K562 (cell line): ENCODE measurements around the gene NMB. TPM values are rescaled to one million over a fixed set of nuclear protein-coding genes. Genes with fewer than 3 reads are reported as not detected.

ENCODE experiments used
- E2F3 ChIP-seq: fragments of 250-450 bp; sonication (Bioruptor Pico); IDR thresholded peaks from 2 replicates; pipeline ENCODE4 v1.4.0; 2020; ENCODE audit warnings: mild to moderate bottlenecking
- ETV1 ChIP-seq: fragments of 450-650 bp; conservative IDR thresholded peaks from 2 replicates; pipeline ENCODE4 v1.6.1; 2016; ENCODE audit warnings: missing genetic modification characterization, control low read depth, low read depth, missing compliant biosample characterization
- KDM5B ChIP-seq: fragments of 200-600 bp; sonication (generic); IDR thresholded peaks from 2 replicates; pipeline ENCODE4 v1.6.1; 2012; ENCODE audit warnings: low read depth, mild to moderate bottlenecking, moderate library complexity, low read length, control low read depth, inconsistent platforms; ENCODE audit not compliant: insufficient replicate concordance
- MTA3 ChIP-seq: fragments of 450-650 bp; formaldehyde crosslinking; IDR thresholded peaks from 2 replicates; pipeline ENCODE4 v1.6.1; 2017; ENCODE audit warnings: mild to moderate bottlenecking, borderline replicate concordance
- POLR2G ChIP-seq: fragments of 200-400 bp; formaldehyde crosslinking; IDR thresholded peaks from 2 replicates; pipeline ENCODE4 v1.6.1; 2017; ENCODE audit warnings: low read depth, mild to moderate bottlenecking, antibody characterized with exemption, low read length, moderate library complexity
- TGIF2 ChIP-seq: sonication (generic); formaldehyde crosslinking; IDR thresholded peaks from 2 replicates; pipeline ENCODE4 v1.8.1; 2022; ENCODE audit warnings: mild to moderate bottlenecking, missing genetic modification reagents, moderate library complexity
- ZNF263 ChIP-seq: sonication (generic); formaldehyde crosslinking; IDR thresholded peaks from 2 replicates; pipeline ENCODE4 v1.8.0; 2022; ENCODE audit warnings: mild to moderate bottlenecking, missing genetic modification reagents, borderline replicate concordance
- polyA plus RNA-seq, 8 experiments: library from polyadenylated mRNA; depleted of rRNA in 4 of 8; stranded (reverse) in 5 of 8; unstranded in 3 of 8; fragments of >200 nt; fragmentation: Nextera tagmentation in 2 of 8; fragmentation: Illumina TruSeq in 1 of 8; extraction: Ambion mirVana in 2 of 8; extraction: Trizol in 1 of 8; gene quantifications; 2 replicates each; pipeline versions ENCODE4 v1.2.1 to v1.2.3, GENCODE V29; 2011 to 2014; ENCODE audit warnings: inconsistent platforms in 1 of 8, missing spikeins in 1 of 8
- total RNA-seq, 7 experiments: library from RNA; depleted of rRNA in 6 of 7; stranded (reverse); fragments of >200 nt in 6 of 7; fragmentation: Illumina TruSeq in 2 of 7; extraction: Trizol in 2 of 7; gene quantifications; 2 replicates each; pipeline versions ENCODE4 v1.2.1 to v1.2.3, GENCODE V29; 2011 to 2021; ENCODE audit warnings: low replicate concordance in 1 of 7
- TF ChIP-seq, protein P1 (sequence below), 2 experiments: fragments of 450-650 bp in 1 of 2; sonication (generic) in 1 of 2; formaldehyde crosslinking in 1 of 2; IDR thresholded peaks; 2 replicates each; pipeline versions ENCODE4 v1.7.1 to v1.9.0; 2016 to 2022; ENCODE audit warnings: inconsistent platforms in 1 of 2, mild to moderate bottlenecking in 1 of 2, missing genetic modification reagents in 1 of 2
- TF ChIP-seq, protein P2 (sequence below): fragments of 450-650 bp; IDR thresholded peaks from 2 replicates; pipeline ENCODE4 v1.7.1; 2018; ENCODE audit warnings: mild to moderate bottlenecking, low read depth; ENCODE audit not compliant: partially characterized antibody

The NMB gene
- total and polyA plus RNA-seq, 9 of the 15 experiments (the other 6 are each of a cell fraction or from before 2014, with no cell fraction given), result 0.06 to 0.16 (median 0.09) TPM; not detected in 5

GRCh38 chr15:84653910-84654688 is 3.9 kb downstream of the NMB start, which contains the start of gene WDR73 (continued):
- TF ChIP-seq, protein P1, sequence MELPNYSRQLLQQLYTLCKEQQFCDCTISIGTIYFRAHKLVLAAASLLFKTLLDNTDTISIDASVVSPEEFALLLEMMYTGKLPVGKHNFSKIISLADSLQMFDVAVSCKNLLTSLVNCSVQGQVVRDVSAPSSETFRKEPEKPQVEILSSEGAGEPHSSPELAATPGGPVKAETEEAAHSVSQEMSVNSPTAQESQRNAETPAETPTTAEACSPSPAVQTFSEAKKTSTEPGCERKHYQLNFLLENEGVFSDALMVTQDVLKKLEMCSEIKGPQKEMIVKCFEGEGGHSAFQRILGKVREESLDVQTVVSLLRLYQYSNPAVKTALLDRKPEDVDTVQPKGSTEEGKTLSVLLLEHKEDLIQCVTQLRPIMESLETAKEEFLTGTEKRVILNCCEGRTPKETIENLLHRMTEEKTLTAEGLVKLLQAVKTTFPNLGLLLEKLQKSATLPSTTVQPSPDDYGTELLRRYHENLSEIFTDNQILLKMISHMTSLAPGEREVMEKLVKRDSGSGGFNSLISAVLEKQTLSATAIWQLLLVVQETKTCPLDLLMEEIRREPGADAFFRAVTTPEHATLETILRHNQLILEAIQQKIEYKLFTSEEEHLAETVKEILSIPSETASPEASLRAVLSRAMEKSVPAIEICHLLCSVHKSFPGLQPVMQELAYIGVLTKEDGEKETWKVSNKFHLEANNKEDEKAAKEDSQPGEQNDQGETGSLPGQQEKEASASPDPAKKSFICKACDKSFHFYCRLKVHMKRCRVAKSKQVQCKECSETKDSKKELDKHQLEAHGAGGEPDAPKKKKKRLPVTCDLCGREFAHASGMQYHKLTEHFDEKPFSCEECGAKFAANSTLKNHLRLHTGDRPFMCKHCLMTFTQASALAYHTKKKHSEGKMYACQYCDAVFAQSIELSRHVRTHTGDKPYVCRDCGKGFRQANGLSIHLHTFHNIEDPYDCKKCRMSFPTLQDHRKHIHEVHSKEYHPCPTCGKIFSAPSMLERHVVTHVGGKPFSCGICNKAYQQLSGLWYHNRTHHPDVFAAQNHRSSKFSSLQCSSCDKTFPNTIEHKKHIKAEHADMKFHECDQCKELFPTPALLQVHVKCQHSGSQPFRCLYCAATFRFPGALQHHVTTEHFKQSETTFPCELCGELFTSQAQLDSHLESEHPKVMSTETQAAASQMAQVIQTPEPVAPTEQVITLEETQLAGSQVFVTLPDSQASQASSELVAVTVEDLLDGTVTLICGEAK (IDR thresholded peaks at IDR 0.05), result peak; percentile 95
- TF ChIP-seq, protein P1 (CRISPR knock-in tag; IDR thresholded peaks at IDR 0.05), result no peak
- TF ChIP-seq ZNF263 (CRISPR knock-in tag) (no peak), TGIF2 (CRISPR knock-in tag) (no peak), MTA3 (no peak; the same call in 1 of the 2 replicates), ETV1 (tag) (peak; percentile 69), KDM5B (peak; percentile 32), POLR2G (peak; percentile 94), E2F3 (CRISPR knock-in tag) (no peak)
- TF ChIP-seq, protein P2, sequence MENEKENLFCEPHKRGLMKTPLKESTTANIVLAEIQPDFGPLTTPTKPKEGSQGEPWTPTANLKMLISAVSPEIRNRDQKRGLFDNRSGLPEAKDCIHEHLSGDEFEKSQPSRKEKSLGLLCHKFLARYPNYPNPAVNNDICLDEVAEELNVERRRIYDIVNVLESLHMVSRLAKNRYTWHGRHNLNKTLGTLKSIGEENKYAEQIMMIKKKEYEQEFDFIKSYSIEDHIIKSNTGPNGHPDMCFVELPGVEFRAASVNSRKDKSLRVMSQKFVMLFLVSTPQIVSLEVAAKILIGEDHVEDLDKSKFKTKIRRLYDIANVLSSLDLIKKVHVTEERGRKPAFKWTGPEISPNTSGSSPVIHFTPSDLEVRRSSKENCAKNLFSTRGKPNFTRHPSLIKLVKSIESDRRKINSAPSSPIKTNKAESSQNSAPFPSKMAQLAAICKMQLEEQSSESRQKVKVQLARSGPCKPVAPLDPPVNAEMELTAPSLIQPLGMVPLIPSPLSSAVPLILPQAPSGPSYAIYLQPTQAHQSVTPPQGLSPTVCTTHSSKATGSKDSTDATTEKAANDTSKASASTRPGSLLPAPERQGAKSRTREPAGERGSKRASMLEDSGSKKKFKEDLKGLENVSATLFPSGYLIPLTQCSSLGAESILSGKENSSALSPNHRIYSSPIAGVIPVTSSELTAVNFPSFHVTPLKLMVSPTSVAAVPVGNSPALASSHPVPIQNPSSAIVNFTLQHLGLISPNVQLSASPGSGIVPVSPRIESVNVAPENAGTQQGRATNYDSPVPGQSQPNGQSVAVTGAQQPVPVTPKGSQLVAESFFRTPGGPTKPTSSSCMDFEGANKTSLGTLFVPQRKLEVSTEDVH, result peak; percentile 82
